WI38 (cell line): ENCODE measurements around the gene MXRA8.
"Not testable (repeated sequence)": the region's sequence is repeated elsewhere in the genome, so short reads cannot be mapped to it uniquely, and the experiment has no call there.

Experiments
- H3K4me3 ChIP-seq: 2 replicates; pipeline ENCODE4 v1.5.1; 2011; ENCODE audit warnings: low read depth, mild to moderate bottlenecking, control low read depth, low read length
- TF ChIP-seq, protein P1 (sequence below): IDR thresholded peaks from 2 replicates; pipeline ENCODE4 v1.5.1; 2012; ENCODE audit warnings: low read depth, mild to moderate bottlenecking, control low read depth, low read length

MXRA8 gene

GRCh38 chr1:1371364-1371745 lies 13.0 kb upstream of the MXRA8 start:
- no peak overlapping the region for H3K4me3 ChIP-seq
- TF ChIP-seq, protein P1, sequence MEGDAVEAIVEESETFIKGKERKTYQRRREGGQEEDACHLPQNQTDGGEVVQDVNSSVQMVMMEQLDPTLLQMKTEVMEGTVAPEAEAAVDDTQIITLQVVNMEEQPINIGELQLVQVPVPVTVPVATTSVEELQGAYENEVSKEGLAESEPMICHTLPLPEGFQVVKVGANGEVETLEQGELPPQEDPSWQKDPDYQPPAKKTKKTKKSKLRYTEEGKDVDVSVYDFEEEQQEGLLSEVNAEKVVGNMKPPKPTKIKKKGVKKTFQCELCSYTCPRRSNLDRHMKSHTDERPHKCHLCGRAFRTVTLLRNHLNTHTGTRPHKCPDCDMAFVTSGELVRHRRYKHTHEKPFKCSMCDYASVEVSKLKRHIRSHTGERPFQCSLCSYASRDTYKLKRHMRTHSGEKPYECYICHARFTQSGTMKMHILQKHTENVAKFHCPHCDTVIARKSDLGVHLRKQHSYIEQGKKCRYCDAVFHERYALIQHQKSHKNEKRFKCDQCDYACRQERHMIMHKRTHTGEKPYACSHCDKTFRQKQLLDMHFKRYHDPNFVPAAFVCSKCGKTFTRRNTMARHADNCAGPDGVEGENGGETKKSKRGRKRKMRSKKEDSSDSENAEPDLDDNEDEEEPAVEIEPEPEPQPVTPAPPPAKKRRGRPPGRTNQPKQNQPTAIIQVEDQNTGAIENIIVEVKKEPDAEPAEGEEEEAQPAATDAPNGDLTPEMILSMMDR, result no peak

DNA sequence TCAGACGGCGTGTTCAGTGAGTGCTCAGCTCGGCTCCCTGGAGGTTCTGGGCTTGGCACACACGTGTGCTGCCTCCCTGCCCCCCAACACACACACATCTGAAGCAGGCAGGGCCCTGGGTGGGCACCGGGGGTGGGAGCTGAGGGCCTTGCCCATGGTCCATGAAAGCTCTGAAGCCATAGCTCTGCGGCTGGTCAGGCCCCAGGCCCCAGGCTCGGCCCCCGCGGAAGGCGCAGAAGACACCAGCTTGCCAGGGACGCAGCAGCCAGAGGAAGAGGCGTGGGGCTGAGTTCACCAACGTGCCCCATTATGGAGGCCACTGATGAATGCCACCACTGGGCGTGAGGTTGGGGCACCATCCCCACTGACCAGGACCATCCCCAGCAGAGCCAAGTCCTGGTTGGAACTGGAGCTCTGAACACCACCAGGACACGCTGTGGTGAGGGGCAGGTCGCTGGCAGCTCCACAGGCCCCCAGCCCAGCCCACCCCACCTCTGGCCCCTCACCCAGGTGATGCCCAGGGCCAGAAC lies 12.5 kb upstream of the MXRA8 start:
- H3K4me3 ChIP-seq, result no peak overlapping the region
- TF ChIP-seq, protein P1, result no peak

DNA sequence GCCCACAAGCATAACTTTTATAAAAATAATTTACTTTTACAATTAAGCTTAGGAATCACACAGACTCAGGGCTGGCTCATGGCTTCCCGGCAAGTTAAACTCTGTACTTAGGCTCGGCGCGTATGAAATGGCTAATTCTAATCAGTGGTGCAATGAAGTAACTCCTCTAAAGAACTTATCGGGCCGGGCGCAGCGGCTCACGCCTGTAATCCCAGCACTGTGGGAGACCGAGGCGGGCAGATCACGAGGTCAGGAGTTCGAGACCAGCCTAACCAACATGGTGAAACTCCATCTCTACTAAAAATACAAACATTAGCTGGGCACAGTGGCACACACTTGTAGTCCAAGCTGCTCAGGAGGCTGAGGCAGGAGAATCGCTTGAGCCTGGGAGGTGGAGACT lies 11.7 kb upstream of the MXRA8 start:
- H3K4me3 ChIP-seq, result not testable (repeated sequence)

- H3K4me3 ChIP-seq, result no peak overlapping the region
- TF ChIP-seq, protein P1, result no peak
These were observed 9.0 kb upstream of the MXRA8 start for GRCh38 chr1:1367315-1367714.

DNA sequence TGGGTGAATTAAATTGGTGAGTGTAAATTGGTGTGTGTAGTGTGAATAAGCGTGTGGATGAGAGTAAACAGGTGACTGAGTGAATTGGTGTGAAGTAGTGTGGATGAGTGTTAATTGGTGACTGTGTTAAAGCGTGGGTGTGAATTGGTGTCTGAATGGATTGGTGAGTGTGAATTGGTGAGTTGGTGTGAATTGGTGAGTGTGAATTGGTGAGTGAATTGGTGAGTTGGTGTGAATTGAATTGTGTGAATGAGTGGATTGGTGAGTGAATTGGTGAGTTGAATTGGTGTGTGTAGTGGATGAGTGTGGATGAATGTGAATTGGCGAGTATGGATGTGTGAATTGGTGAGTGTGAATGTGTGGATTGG lies 8.3 kb upstream of the MXRA8 start:
- TF ChIP-seq, protein P1, result no peak

GRCh38 chr1:1365875-1366698 lies 7.7 kb upstream of the MXRA8 start:
- H3K4me3 ChIP-seq, result no peak overlapping the region
- TF ChIP-seq, protein P1, result no peak

More for the DNA sequence above, 8.3 kb upstream of the MXRA8 start:
- H3K4me3 ChIP-seq, result no peak overlapping the region

GRCh38 chr1:1364266-1364665 lies 5.9 kb upstream of the MXRA8 start:
- TF ChIP-seq, protein P1, result no peak

DNA sequence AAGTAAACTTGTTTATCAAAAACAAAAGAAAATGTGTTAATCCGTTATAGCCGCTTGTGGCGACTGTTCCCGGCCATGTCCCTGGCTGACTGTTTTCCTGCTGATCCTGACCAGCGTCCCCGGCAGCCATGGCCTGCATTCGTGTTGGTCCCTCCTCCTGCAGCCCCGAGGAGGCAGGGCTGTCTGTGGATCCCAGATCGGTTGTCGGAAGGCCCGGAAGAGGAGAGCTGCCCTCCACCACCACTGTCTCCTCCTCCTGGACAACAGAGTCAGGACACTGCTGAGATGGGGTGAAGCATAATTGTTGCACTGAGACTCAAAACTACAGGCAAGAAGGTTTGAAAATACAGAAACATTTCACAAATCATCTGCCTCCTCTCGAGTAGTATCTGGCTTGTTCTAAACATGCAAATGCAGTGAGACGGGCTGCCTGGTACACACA lies 3.6 kb upstream of the MXRA8 start:
- TF ChIP-seq, protein P1, result no peak
- H3K4me3 ChIP-seq, result no peak overlapping the region

More at GRCh38 chr1:1364266-1364665, 5.9 kb upstream of the MXRA8 start:
- H3K4me3 ChIP-seq, result no peak overlapping the region
